A172 (cell line): ENCODE results near the gene PLA2G2C. TPM values are rescaled to one million over a fixed set of nuclear protein-coding genes. Genes with fewer than 3 reads are reported as not detected.

Experiments
- DNase-seq: peaks from one replicate; pipeline ENCODE4 v3.0.0-alpha.2; 2015; ENCODE audit warnings: low spot score
- total RNA-seq: library from RNA; depleted of rRNA; stranded (reverse); fragments of >200 nt; shearing (Covaris generic); gene quantifications from 2 replicates; pipeline ENCODE4 v1.2.3, GENCODE V29; 2014

PLA2G2C gene
- total RNA-seq, 1 experiment from 2014 or later = not detected

DNA sequence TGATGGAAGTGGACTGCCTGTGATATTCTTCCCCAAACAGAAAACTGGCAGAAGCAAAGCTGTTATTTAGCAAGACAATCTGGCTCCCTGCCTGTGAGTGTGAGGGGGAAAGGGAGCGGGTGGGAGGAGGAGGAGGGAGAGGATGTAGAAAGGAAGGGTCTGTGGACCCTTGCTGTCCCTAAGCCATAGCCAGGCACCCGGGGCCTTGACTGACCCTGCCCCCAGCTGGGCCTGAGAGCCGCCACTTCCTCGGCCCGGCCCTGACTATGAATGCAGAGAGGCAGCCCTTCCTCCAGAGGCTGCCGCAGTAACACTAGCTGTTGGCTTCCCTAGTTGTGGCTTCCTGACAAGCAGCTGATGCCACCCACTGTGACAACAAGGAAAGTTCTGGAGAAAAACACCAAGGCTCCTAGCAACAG, 33.3 kb downstream of the PLA2G2C start:
- DNase-seq = no peak

DNA sequence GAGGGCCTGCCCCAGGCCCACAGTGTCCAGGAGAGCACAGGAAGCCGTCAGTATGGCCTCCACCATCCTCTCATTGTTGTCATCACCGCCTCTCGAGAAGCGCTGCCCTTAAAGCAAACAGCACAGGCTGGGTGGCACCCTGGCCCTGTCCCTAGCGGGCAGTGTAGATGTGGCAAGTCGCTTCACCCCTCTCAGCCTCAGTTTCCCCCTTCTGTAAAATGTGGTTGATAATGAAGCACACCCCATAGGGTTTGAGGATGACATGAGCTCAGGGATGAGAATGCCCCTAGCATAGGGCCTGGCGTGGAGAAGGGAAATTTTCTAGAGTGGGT, 33.8 kb downstream of the PLA2G2C start:
- DNase-seq = no peak

DNA sequence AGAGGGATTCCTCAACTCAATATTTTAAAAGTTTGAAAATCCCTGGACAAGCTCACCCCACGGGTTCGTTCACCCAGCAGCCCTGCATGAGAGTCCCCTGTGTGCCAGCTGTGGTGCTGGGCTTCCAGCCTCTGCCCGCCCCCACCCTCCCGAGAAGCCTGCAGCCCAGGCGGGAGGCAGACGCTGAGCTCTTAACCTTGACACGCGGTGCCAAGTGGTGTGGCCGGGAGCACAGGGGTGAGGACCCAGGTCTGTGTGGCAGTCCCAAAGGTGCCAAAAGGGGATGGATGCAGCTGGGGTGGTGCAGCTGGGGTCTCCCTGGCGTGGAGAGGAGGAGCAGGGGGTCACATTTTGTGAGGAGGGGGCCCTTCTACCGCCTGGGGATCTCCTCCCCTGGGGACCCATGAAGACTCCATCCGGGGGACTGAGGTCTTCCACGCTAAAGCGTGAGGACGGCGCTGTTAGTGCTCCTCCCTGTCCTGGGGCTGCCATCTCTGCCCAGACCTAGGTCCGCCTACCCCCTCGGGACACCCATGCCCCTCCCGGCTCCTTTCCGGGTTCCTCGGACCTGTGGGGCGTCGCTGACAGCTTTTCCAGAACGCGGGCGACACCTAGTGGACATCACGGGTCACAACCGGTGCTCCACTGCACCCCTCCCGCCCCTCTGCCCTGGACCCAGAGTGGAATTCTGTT, 34.3 kb downstream of the PLA2G2C start:
- peak; percentile 36 for DNase-seq

DNA sequence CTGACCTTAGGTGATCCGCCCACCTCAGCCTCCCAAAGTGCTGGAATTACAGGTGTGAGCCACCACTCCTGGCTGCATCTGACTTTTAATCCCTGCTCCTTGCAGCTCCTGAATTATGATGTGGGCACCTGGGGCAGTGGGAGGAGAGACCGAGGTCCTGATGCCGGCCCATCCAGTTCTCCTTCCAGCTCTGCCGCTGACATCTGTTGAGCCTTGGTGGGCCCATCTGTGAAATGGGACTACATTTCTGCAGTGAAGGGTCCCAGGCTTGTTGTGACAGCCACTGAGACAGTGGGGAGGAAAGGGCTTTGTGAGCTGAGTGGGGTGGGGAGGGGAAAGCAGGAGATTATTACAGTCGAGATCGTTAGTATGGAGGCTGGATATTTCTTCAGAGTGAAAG, 35.3 kb downstream of the PLA2G2C start:
- no peak for DNase-seq

DNA sequence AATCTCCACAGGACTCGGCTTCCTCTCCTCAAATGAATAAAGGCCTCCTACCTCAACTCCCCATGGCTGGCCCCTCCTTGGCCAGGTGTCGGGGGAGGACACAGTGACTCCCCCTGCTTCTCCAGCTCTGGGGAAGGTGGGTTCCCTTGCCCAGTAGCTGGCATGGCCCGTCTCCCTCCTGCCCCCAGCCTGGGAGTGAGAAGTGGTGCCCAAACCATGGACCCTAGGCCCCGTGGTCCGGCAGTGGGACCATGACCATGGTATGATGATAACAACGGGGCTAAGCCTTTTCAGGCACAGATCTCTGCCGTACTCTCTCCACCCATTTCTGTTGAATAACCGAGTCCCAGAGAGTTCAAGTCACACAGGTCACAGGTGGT, 36.0 kb downstream of the PLA2G2C start:
- no peak for DNase-seq

DNA sequence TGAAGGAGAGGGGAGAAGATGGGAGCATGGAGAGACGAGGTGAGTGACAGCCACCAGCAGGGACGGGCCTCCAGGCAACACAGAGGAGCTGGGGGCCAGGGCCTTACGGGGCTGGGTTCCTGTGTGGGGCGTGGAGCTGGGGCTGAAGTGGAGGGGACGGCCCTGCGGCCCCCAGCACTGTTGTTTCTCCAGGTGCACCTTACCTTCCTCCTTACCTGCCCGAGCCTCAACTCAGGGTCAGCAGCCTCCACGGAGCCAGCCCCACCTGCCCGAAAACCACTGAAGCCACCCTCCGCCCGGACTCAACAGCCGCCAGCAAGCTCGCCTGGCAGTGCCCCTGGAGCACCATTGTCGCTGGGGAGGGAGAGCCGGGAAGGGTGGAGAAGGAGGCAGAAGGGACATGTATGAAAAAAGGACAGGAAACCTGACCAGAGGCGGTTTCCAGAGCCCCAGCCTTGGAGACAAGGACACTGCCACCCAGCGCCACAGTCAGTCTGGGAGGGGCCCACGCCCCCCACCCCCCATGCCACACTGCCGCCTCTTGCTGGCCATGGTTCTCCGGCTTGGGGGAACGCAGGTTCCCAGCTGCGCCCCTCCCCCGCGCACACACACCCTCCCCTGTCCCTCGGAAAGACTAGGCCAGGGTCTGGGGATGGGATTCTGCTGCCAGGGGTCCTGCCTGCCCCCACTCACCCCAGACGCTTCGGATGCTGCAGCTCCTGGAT, 36.6 kb downstream of the PLA2G2C start:
- DNase-seq = no peak

DNA sequence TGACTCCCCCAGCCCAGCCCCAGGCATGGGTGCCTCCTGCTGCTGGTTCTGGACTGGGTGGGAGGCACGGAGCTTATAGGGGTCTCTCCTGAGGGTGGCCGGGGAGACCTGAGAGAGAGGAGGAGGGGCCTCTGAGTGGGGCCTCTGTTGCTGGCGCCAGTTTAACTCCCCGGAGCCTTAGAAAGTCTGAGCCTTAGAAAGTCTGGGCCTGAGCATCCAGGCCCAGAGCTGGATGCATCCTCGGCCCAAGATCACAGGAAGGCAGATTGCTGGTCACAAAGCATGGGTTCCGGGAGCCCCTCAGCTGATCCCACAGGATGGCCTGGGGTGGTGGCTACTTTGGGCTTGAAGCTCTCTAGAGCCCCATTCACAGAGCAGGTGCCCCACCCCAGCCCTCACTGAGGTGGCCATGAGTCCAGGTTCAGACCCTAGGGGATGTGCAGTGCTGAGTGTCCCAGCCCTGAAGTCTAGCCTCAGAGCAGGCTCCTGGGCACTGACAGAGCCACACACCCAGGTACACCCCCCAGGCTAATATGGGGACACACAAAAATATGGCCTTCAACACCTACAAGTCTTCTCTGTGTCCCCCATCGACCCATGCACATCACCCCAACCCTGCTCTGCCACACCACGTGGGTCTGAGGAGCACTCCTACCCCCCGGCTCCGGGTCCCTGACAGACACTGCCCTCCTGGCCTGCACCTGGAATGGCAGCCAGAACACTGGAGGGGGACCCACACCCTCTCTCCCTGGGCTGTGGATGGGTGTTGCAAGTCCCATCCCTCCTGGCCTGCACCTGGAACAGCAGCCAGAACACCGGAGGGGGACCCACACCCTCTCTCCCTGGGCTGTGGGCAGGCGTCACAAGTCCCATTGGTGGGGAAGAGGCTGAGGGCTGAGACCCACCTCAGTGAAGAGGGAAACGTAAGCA, 37.5 kb downstream of the PLA2G2C start:
- no peak for DNase-seq

DNA sequence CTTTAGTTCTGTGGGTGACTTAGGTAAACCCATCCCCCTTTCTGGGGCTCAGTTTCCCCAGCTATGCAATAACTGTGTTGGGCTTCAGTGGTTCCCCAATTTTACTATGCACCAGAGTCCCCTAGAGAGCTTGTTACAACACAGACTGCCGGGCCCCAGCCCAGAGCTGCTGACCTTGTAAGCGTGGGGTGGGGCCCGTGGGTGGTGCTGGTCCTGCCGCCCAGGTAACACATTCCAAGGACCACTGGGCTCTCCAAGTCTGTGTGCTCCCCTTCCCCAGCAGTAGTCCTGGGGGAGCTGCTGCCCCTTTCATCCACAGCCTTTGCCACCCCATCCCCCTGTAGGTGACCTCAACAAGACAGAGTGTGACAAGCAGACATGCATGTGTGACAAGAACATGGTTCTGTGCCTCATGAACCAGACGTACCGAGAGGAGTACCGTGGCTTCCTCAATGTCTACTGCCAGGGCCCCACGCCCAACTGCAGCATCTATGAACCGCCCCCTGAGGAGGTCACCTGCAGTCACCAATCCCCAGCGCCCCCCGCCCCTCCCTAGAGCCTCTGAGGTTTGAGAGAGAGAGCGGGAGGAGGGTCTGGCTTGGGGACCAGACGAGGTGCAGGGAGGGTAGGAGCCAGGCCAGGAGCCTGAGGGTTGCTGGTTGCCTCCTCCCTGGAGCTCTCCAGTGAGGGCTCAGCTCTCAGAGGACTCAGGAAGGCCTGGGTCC, 38.3 kb downstream of the PLA2G2C start:
- no peak for DNase-seq

DNA sequence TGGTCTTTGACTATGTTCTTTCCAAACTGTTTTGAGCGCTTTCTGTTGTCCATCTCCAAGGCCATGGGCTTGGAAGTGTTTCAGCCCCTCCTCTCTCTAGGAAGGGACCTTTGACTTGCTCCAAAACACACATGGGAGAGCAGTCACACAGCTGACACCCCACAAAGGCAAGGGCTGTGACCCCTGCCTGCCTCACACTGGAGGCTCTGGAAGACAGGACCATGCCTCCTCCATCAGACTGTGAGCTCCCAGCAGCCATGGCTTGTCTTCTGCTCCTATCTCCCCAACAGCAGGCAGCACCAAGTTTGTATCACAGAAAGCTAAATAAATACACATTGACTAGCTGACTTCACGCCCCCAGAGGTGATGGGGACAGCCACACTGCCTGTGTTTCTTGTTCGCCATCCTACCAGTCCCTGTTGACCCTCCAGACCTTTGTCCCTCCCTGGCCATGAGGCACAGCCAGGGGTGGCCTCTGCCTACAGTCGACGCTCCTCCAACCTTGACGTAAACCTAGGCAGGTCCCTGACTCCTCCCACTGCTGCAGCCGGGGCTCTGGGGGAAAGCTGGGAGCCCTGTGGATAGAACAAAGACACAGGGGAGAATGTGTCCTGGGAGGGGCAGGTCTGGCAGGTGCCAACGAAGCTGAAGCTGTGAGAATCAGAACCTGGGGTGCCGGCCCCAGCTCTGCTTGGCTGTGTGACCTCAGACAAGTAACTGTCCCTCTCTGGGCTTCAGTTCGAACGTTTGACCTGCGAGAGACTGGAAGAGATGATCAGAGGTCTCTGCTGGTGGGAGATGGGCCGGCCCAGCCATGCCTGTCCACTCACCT, 42.4 kb downstream of the PLA2G2C start:
- no peak for DNase-seq

DNA sequence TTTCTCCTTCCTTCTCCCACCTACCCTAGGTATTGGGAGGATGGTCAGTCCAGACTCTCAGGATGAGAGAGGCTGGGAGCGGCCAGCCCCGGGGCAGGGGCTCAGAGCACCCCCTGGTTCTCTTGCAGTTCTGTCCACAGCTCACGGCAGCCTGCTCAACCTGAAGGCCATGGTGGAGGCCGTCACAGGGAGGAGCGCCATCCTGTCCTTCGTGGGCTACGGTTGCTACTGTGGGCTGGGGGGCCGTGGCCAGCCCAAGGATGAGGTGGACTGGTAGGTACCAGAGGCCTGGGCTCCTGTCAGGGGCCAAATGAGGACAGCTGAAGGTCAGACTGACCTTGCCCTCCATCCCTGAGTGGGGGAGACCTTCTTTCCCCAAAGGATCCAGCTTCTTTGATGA, 43.0 kb downstream of the PLA2G2C start:
- no peak for DNase-seq

DNA sequence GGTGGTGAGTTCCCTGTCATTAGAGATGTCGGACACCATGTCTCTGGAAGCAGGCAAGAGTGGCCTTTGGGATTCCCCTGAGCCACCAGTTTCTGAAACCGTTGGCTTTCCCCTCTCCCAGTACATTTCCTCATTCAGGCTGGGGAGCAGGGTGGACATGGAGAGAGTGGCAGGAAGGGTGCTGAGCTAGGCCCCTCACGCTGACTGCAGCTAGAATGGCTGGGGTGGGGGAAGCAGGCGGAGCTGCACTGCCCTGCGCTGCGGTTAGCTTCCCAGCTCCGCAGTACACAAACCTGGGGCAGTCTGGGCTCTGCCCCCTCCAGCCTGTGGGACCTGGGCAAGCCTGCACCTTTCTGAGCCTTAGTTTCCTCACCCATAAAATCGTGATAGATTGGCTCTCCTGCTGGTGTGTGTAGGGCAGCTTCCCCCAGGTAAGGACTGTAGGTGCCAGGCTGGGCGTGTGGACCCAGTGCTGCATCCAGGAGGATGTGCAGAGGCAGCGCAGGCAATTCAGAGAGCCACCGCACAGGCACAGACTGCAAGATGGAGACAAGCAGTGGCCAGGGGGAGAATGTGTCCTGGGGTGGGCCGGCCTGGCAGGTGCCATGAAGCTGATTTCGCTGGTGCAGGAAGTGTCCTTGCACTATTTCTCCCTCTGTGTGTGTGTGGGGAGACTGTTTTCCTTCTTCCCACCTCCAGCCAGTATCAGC, 44.2 kb downstream of the PLA2G2C start:
- no peak for DNase-seq

DNA sequence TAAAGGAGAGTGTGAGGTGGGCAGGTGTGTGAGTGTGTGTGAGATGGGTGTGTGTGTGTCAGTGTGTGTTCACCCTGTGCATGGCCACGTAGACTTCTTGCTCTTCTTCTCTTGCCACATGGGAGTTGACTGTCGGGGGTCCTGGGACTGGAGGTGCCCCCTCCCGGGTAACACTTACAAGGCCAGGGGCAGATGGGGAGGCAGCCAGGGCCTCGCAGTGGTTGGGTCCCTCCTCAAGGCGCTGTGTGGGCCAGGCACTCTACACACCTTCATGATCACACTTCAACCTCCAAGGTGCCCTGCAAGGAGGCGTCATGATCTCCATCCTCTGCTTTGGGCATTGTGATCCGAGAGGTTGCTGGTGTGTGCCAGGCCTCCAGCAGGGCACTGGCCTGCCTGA, 44.9 kb downstream of the PLA2G2C start:
- no peak for DNase-seq

DNA sequence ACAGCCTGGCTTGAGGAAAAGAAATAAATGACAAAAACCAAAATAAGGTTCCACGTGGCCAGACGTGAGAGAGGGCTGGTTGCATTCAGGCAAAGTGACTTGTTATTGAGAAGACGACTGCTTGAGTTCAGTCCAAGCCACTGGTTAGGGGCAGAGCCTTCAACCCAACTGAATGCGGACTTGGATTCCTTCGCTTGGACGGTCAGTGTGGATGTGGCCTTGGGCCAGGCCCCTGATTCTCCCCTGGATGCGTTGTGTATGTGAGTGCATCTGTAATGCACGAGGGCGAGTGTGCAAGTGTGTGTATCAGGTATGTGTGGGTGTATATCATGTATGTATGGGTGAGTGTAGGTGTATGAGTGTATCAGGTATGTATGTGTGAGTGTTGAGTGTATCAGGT, 45.3 kb downstream of the PLA2G2C start:
- no peak for DNase-seq

DNA sequence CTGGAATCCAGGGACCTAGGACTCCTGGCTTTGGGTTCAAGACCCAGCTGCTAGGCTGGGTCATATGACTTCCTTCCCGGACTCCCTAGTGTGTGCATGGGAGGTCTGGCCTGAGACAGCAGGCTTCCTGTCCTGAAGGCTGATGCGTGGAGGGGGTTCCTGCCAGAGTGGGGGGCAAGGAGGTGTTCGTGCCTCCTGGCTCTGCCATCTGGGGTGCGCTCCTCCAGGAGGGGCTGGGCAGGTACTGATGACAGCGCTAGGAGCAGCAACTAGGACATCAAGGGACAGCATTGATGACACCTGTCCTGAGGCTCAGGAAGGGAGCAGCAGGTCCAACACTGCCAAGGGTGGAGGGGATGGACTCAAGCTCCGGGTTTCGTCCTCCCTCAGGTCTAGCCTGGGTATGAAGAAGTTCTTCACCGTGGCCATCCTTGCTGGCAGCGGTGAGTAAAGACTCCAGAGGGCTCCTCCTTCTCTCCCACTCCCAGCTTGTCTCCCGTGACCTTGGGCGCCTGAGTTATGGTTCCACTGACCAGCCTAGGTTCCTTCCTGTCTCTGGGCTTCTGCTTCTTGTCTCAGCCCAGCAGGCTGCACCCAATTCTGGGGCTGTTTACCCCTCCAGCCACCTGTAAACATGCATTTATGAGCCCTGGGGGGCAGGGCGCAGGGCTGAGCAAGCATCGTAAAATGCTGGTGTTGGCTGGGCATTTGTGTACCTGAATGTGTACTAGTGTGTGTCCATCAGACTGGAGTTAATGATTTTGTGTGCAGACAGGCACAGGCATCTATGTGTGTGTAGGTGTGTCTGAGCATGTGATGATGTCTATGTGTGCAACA, 46.3 kb downstream of the PLA2G2C start:
- DNase-seq = no peak

DNA sequence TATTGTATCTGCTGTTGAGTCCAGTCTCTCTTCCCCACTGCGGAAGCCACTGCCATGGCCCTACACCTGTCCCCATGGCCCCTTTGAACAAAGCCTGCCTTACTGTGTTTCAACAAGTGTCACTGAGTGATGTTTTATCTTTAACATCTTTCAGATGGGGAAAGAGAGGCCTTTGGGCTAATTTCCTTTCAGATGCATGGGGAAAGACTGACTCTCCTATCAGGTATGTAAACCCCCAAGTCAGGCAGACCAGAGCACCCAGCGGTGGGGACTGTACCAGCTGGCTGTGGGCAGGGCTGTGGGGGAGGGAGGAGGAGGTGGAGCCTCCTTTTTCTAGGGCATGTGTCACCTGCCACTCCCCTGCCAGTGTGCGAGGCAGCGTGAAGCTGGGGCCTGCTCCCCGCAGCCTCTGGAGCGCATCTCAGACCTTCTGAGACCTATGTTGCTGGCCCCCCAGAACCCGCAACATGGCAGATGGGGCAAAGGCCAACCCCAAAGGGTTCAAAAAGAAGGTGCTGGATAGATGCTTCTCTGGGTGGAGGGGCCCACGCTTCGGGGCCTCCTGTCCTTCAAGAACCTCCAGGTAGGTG, 47.3 kb downstream of the PLA2G2C start, which contains the start of gene PLA2G2F:
Gene PLA2G2F, plus strand, starts transcription at position 363 of the 590 bp plus-strand sequence. Its CDS starts 105 bp downstream, at position 468.
- no peak for DNase-seq

DNA sequence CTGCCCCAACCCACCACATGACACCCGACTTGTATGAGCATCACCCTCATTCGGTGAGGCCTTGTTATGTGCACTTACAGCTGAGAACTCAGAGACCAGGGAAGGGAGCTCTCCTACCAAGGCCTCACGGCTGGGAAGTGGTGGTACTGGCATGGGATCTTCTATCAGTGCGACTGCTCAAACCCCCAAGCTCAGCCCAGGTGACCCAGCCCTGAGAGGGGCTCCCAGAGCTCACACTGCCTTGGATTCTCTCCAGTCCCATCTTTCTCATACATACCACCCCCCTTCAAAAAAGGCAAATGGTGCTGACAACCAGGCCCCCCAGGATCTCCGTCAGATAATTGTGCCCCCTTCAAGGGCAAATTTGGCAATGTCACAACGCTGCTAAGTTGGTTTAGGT, 48.0 kb downstream of the PLA2G2C start:
- no peak for DNase-seq

DNA sequence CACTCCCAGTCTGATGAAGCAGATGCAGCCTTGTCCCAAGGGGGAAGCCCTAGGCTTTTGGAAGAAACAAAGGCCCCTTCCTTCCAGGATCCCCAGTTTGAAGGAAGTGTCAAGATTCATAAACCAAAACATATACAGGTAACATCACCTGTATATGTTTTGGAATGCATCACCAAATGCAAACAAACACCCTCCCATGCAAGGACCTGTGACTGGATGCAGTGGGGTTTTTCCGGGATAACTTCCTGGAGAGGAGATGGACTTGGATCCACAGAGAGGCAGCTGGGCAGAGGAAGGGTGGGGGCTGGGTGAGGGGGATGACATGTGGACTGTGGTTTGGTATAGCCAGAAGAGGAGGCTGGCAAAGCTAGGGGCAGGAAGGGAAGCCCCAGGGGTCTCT, 48.7 kb downstream of the PLA2G2C start:
- no peak for DNase-seq

DNA sequence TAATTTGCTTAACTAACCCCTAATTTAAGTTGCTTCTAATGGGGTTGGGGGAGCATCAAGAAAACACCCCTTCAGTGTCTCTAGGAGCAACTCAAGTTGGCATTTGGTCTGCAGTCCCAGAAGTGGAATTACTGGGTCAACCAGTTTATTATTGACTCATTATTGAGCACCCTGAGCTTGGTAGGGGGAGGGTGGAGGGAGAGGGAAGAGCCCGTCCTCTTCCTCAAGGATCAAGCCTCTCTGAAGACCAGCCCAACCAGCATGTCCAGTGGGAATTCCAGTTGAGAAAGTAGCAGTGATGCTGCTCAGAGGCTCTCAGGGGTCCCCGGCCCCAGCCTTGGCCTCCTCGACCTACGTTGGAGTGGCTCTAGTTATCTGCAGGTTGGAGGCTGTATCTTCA, 49.3 kb downstream of the PLA2G2C start:
- DNase-seq = no peak

DNA sequence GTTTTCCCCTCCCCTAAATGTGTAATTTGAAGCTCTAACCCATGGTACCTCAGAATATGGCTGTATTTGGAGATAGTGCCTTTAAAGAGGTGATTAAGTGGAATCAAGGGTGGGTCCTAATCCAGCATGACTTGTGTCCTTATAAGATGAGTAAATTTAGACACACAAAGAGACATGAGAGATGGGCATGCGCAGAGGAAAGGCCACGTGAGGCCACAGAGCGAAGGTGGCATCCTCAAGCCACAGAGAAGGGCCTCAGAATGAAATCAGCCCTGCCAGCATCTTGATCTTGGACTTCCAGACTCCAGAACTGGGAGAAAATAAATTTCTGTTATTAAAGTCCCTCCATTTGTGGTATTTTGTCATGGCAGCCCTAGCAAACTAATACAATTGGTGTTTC, 50.1 kb downstream of the PLA2G2C start:
- no peak for DNase-seq
